Measurements from ENCODE around the gene EFNA5. TPM values are rescaled to one million over a fixed set of nuclear protein-coding genes. Genes with fewer than 3 reads are reported as not detected.

Gene EFNA5
- polyA plus RNA-seq, 1 donor (not counting 4 experiments of a cell fraction or from before 2014, with no cell fraction given), result 4.8 TPM

- peaks cover 12% of the 10 kb centered on the region for H3K4me1 ChIP-seq (ENCODE audit: control insufficient read depth, extremely low read depth, insufficient read depth, low read length)
- H3K9me1 ChIP-seq (ENCODE audit: control insufficient read depth, extremely low read depth, insufficient read depth, low read length), result no peaks in the 10 kb centered on the region
- H3K4me2 ChIP-seq (ENCODE audit: control insufficient read depth, extremely low read depth, insufficient read depth, low read depth, low read length), result no peak overlapping the region
- no peak overlapping the region for H3K27ac ChIP-seq (ENCODE audit: control insufficient read depth, insufficient read depth, low read length)
- H3K36me3 ChIP-seq (ENCODE audit: control insufficient read depth in 2 of 2, extremely low read depth in 1 of 2, insufficient read depth in 2 of 2, low read length in 2 of 2), result no peaks in the 10 kb centered on the region
- TF ChIP-seq EZH2 (IDR thresholded peaks at IDR 0.05; ENCODE audit: low read length), result no peak
- no peak for TF ChIP-seq CTCF (optimal IDR thresholded peaks at IDR 0.05 in 1 of 3, IDR thresholded peaks at IDR 0.05 in 1 of 3, conservative IDR thresholded peaks at IDR 0.05 in 1 of 3; ENCODE audit: extremely low read depth in 1 of 3, insufficient read depth in 2 of 3, low read length in 3 of 3)
- no peaks in the 10 kb centered on the region for H3K9me3 ChIP-seq (ENCODE audit: control insufficient read depth, low read depth, low read length)
- DNase-seq (ENCODE audit: low read depth, low spot score), result no peak
- H3K9ac ChIP-seq (ENCODE audit: control insufficient read depth, extremely low read depth, insufficient read depth, low read length), result no peak overlapping the region
- FAIRE-seq, result peak; percentile 48
- H4K20me1 ChIP-seq (ENCODE audit: control insufficient read depth, extremely low read depth, insufficient read depth, low read length), result no peaks in the 10 kb centered on the region
- dilution Hi-C loops (cut with MboI; ENCODE audit: extremely low pct_ligation_motif_present, low sequenced_read_pairs), result no loop called here
- H3K27me3 ChIP-seq (ENCODE audit: control insufficient read depth, extremely low read depth, insufficient read depth, low read length), result no peaks in the 10 kb centered on the region
- no peak overlapping the region for H2AFZ ChIP-seq (ENCODE audit: control insufficient read depth, low read length)
- H3K79me2 ChIP-seq (ENCODE audit: control insufficient read depth, insufficient read depth, low read length), result peaks cover 4% of the 10 kb centered on the region
- no peak overlapping the region for H3K4me3 ChIP-seq (ENCODE audit: control insufficient read depth in 2 of 3, extremely low read depth in 1 of 3, insufficient read depth in 2 of 3, low read depth in 1 of 3, low read length in 3 of 3)
Observed at GRCh38 chr5:107533910-107534876, 136.5 kb downstream of the EFNA5 start.

- Histone ChIP-seq H3K9me3 (ENCODE audit: control insufficient read depth, low read depth, low read length) (no peaks in the 10 kb centered on the region), H2AFZ (ENCODE audit: control insufficient read depth, low read length) (no peak overlapping the region), H3K4me3 (ENCODE audit: control insufficient read depth in 2 of 3, extremely low read depth in 1 of 3, insufficient read depth in 2 of 3, low read depth in 1 of 3, low read length in 3 of 3) (no peak overlapping the region), H3K4me2 (ENCODE audit: control insufficient read depth, extremely low read depth, insufficient read depth, low read depth, low read length) (no peak overlapping the region), H3K27me3 (ENCODE audit: control insufficient read depth, extremely low read depth, insufficient read depth, low read length) (no peaks in the 10 kb centered on the region), H4K20me1 (ENCODE audit: control insufficient read depth, extremely low read depth, insufficient read depth, low read length) (no peaks in the 10 kb centered on the region), H3K36me3 (ENCODE audit: control insufficient read depth in 2 of 2, extremely low read depth in 1 of 2, insufficient read depth in 2 of 2, low read length in 2 of 2) (no peaks in the 10 kb centered on the region), H3K4me1 (ENCODE audit: control insufficient read depth, extremely low read depth, insufficient read depth, low read length) (peaks cover 6% of the 10 kb centered on the region), H3K27ac (ENCODE audit: control insufficient read depth, insufficient read depth, low read length) (no peak overlapping the region), H3K9me1 (ENCODE audit: control insufficient read depth, extremely low read depth, insufficient read depth, low read length) (no peaks in the 10 kb centered on the region), H3K79me2 (ENCODE audit: control insufficient read depth, insufficient read depth, low read length) (no peaks in the 10 kb centered on the region), H3K9ac (ENCODE audit: control insufficient read depth, extremely low read depth, insufficient read depth, low read length) (no peak overlapping the region)
- dilution Hi-C loops (cut with MboI; ENCODE audit: extremely low pct_ligation_motif_present, low sequenced_read_pairs), result no loop called here
- no peak for DNase-seq (ENCODE audit: low read depth, low spot score)
- no peak for FAIRE-seq
- no peak for TF ChIP-seq CTCF (optimal IDR thresholded peaks at IDR 0.05 in 1 of 3, IDR thresholded peaks at IDR 0.05 in 1 of 3, conservative IDR thresholded peaks at IDR 0.05 in 1 of 3; ENCODE audit: extremely low read depth in 1 of 3, insufficient read depth in 2 of 3, low read length in 3 of 3)
- TF ChIP-seq EZH2 (IDR thresholded peaks at IDR 0.05; ENCODE audit: low read length), result no peak
Observed at GRCh38 chr5:107532916-107533315, 137.8 kb downstream of the EFNA5 start.

All from keratinocyte (primary cell).